ENCODE measurements around the gene LUC7L3.

DNA sequence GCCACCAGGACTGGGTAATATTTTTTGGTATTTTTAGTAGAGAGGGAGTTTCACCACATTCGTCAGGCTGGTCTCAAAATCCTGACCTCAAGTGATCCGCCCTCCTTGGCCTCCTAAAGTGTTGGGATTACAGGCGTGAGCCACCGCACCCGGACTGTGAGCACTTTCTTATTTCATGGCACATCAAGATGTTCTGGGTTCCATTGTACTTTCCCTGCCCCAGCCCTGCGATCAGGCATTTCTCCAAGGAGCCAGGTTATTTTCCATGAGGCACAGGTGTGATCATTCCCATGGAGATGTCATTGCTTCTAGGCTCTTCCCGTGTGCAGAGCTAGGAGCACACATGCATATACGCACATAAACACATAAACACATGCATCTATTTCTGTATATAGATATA is 50.5 kb downstream of the LUC7L3 start:
- TF ChIP-seq, protein P1, sequence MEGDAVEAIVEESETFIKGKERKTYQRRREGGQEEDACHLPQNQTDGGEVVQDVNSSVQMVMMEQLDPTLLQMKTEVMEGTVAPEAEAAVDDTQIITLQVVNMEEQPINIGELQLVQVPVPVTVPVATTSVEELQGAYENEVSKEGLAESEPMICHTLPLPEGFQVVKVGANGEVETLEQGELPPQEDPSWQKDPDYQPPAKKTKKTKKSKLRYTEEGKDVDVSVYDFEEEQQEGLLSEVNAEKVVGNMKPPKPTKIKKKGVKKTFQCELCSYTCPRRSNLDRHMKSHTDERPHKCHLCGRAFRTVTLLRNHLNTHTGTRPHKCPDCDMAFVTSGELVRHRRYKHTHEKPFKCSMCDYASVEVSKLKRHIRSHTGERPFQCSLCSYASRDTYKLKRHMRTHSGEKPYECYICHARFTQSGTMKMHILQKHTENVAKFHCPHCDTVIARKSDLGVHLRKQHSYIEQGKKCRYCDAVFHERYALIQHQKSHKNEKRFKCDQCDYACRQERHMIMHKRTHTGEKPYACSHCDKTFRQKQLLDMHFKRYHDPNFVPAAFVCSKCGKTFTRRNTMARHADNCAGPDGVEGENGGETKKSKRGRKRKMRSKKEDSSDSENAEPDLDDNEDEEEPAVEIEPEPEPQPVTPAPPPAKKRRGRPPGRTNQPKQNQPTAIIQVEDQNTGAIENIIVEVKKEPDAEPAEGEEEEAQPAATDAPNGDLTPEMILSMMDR (IDR thresholded peaks at IDR 0.05; ENCODE audit: low read length), result no peak
- TF ChIP-seq EZH2 (IDR thresholded peaks at IDR 0.05; ENCODE audit: borderline replicate concordance, low read length), result no peak

All from OCI-LY1 (cell line).